SK-N-SH treated with all-trans-retinoic acid at 6 μM for 48 hours (cell line): ENCODE results near the gene MEF2C.
A peak's percentile ranks its signal among the peaks of the same experiment; 100 is the strongest.
"Not testable (repeated sequence)": the region's sequence is repeated elsewhere in the genome, so short reads cannot be mapped to it uniquely, and the experiment has no call there.

Source experiments
- ATAC-seq: fragments of 200-7000 bp; cut with Tn5 transposase; 3 replicates; pipeline ENCODE4 v1.9.1; 2020; ENCODE audit warnings: mild to moderate bottlenecking, moderate library complexity
- ARNTL ChIP-seq: fragments of 450-650 bp; formaldehyde crosslinking; IDR thresholded peaks from 2 replicates; pipeline ENCODE4 v1.5.0; 2020; ENCODE audit warnings: low read depth, mild to moderate bottlenecking, moderate library complexity, borderline replicate concordance
- BACH2 ChIP-seq: fragments of 250-450 bp; sonication (Bioruptor Pico); IDR thresholded peaks from 2 replicates; pipeline ENCODE4 v1.9.0; 2021; ENCODE audit warnings: mild to moderate bottlenecking, borderline replicate concordance
- CSDC2 ChIP-seq: fragments of 250-450 bp; sonication (Bioruptor Pico); IDR thresholded peaks from 2 replicates; pipeline ENCODE4 v1.5.0; 2020; ENCODE audit warnings: mild to moderate bottlenecking, moderate library complexity
- CSRNP3 ChIP-seq: fragments of 250-450 bp; sonication (Bioruptor Pico); IDR thresholded peaks from 2 replicates; pipeline ENCODE4 v1.5.1; 2021; ENCODE audit warnings: mild to moderate bottlenecking, moderate library complexity
- ESRRG ChIP-seq: fragments of 250-450 bp; sonication (Bioruptor Pico); IDR thresholded peaks from 2 replicates; pipeline ENCODE4 v1.6.1; 2021; ENCODE audit warnings: mild to moderate bottlenecking
- ISL1 ChIP-seq: fragments of 250-450 bp; sonication (Bioruptor Pico); IDR thresholded peaks from 2 replicates; pipeline ENCODE4 v2.1.2; 2022; ENCODE audit warnings: mild to moderate bottlenecking, moderate library complexity
- OSR1 ChIP-seq: fragments of 250-450 bp; sonication (Bioruptor Pico); IDR thresholded peaks from 2 replicates; pipeline ENCODE4 v1.8.0; 2022; ENCODE audit warnings: moderate library complexity, mild to moderate bottlenecking, inconsistent platforms
- PATZ1 ChIP-seq: fragments of 250-450 bp; sonication (Bioruptor Pico); IDR thresholded peaks from 2 replicates; pipeline ENCODE4 v1.8.0; 2020; ENCODE audit warnings: mild to moderate bottlenecking, moderate library complexity, borderline replicate concordance
- PPARA ChIP-seq: fragments of 250-450 bp; sonication (Bioruptor Pico); IDR thresholded peaks from 2 replicates; pipeline ENCODE4 v1.5.0; 2020; ENCODE audit warnings: mild to moderate bottlenecking, borderline replicate concordance
- RARB ChIP-seq: fragments of 250-450 bp; sonication (Bioruptor Pico); IDR thresholded peaks from 2 replicates; pipeline ENCODE4 v1.8.0; 2021; ENCODE audit warnings: mild to moderate bottlenecking, moderate library complexity
- SNAI2 ChIP-seq: fragments of 250-450 bp; sonication (Bioruptor Pico); IDR thresholded peaks from 2 replicates; pipeline ENCODE4 v1.5.0; 2020; ENCODE audit warnings: mild to moderate bottlenecking, moderate library complexity
- TCF4 ChIP-seq: fragments of 250-450 bp; sonication (Bioruptor Pico); IDR thresholded peaks from 2 replicates; pipeline ENCODE4 v1.8.0; 2021; ENCODE audit warnings: mild to moderate bottlenecking, moderate library complexity, borderline replicate concordance
- TOX ChIP-seq: fragments of 250-450 bp; sonication (Bioruptor Pico); IDR thresholded peaks from 2 replicates; pipeline ENCODE4 v1.8.0; 2021; ENCODE audit warnings: mild to moderate bottlenecking, moderate library complexity, borderline replicate concordance
- ZC3H10 ChIP-seq: fragments of 250-450 bp; sonication (Bioruptor Pico); IDR thresholded peaks from 2 replicates; pipeline ENCODE4 v1.5.1; 2021; ENCODE audit warnings: mild to moderate bottlenecking, moderate library complexity
- ZFP3 ChIP-seq: fragments of 250-450 bp; sonication (Bioruptor Pico); IDR thresholded peaks from 2 replicates; pipeline ENCODE4 v1.5.0; 2020; ENCODE audit warnings: mild to moderate bottlenecking, moderate library complexity
- ZFP30 ChIP-seq: fragments of 450-650 bp; formaldehyde crosslinking; IDR thresholded peaks from 2 replicates; pipeline ENCODE4 v1.5.0; 2022; ENCODE audit warnings: mild to moderate bottlenecking, moderate library complexity
- ZNF565 ChIP-seq: fragments of 450-650 bp; formaldehyde crosslinking; conservative IDR thresholded peaks from 2 replicates; pipeline ENCODE4 v1.5.0; 2020; ENCODE audit warnings: low read depth, mild to moderate bottlenecking, moderate library complexity
- ZNF8 ChIP-seq: fragments of 450-650 bp; formaldehyde crosslinking; IDR thresholded peaks from 2 replicates; pipeline ENCODE4 v1.5.0; 2020; ENCODE audit warnings: mild to moderate bottlenecking, moderate library complexity
- TF ChIP-seq, protein P1 (sequence below): fragments of 250-450 bp; sonication (Bioruptor Pico); IDR thresholded peaks from 2 replicates; pipeline ENCODE4 v1.5.0; 2020; ENCODE audit warnings: mild to moderate bottlenecking, moderate library complexity
- TF ChIP-seq, protein P2 (sequence below): fragments of 250-450 bp; sonication (Bioruptor Pico); IDR thresholded peaks from 2 replicates; pipeline ENCODE4 v1.5.1; 2020; ENCODE audit warnings: low read depth, mild to moderate bottlenecking, moderate library complexity

The MEF2C gene

DNA sequence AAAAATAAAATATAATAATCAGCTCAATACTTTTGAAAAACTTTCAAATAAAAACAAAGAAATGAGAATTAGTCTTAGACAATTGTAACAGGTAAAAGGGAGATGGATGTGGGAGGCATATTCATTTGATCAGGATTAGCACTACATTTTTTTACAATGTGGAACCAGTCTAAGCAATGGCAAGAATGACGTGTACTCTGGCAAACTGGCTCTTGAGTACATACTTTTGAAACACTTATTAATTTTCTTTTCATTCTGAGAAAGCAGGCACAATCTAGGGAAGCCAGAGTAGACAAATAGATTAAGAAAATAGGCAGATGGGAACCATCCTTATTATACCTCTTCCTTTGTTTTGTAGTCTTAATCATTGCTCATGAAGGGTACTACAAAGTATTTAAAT is 79.7 kb downstream of the MEF2C start:
- TF ChIP-seq OSR1 (CRISPR knock-in tag) (no peak), PPARA (no peak), TCF4 (CRISPR knock-in tag) (no peak)
- TF ChIP-seq, protein P1, sequence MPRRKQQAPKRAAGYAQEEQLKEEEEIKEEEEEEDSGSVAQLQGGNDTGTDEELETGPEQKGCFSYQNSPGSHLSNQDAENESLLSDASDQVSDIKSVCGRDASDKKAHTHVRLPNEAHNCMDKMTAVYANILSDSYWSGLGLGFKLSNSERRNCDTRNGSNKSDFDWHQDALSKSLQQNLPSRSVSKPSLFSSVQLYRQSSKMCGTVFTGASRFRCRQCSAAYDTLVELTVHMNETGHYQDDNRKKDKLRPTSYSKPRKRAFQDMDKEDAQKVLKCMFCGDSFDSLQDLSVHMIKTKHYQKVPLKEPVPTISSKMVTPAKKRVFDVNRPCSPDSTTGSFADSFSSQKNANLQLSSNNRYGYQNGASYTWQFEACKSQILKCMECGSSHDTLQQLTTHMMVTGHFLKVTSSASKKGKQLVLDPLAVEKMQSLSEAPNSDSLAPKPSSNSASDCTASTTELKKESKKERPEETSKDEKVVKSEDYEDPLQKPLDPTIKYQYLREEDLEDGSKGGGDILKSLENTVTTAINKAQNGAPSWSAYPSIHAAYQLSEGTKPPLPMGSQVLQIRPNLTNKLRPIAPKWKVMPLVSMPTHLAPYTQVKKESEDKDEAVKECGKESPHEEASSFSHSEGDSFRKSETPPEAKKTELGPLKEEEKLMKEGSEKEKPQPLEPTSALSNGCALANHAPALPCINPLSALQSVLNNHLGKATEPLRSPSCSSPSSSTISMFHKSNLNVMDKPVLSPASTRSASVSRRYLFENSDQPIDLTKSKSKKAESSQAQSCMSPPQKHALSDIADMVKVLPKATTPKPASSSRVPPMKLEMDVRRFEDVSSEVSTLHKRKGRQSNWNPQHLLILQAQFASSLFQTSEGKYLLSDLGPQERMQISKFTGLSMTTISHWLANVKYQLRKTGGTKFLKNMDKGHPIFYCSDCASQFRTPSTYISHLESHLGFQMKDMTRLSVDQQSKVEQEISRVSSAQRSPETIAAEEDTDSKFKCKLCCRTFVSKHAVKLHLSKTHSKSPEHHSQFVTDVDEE (CRISPR knock-in tag), result no peak
- TF ChIP-seq, protein P2, sequence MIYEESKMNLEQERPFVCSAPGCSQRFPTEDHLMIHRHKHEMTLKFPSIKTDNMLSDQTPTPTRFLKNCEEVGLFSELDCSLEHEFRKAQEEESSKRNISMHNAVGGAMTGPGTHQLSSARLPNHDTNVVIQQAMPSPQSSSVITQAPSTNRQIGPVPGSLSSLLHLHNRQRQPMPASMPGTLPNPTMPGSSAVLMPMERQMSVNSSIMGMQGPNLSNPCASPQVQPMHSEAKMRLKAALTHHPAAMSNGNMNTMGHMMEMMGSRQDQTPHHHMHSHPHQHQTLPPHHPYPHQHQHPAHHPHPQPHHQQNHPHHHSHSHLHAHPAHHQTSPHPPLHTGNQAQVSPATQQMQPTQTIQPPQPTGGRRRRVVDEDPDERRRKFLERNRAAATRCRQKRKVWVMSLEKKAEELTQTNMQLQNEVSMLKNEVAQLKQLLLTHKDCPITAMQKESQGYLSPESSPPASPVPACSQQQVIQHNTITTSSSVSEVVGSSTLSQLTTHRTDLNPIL (CRISPR knock-in tag), result no peak
- ATAC-seq, result no peak

GRCh38 chr5:88799938-88800535 is 82.9 kb downstream of the MEF2C start:
- ATAC-seq, result no peak
- TF ChIP-seq SNAI2 (CRISPR knock-in tag), result no peak
- TF ChIP-seq ZC3H10 (CRISPR knock-in tag), result no peak
- no peak for TF ChIP-seq TCF4 (CRISPR knock-in tag)
- no peak for TF ChIP-seq ZFP30 (CRISPR knock-in tag)
- TF ChIP-seq ZFP3 (CRISPR knock-in tag), result no peak
- no peak for TF ChIP-seq BACH2
- no peak for TF ChIP-seq ARNTL
- TF ChIP-seq PATZ1, result no peak
- TF ChIP-seq TOX (CRISPR knock-in tag), result no peak
- TF ChIP-seq ESRRG (CRISPR knock-in tag), result no peak
- TF ChIP-seq ZNF565 (CRISPR knock-in tag), result no peak

- not testable (repeated sequence) for ATAC-seq
Observed at GRCh38 chr5:88798933-88799332, 84.1 kb downstream of the MEF2C start.

DNA sequence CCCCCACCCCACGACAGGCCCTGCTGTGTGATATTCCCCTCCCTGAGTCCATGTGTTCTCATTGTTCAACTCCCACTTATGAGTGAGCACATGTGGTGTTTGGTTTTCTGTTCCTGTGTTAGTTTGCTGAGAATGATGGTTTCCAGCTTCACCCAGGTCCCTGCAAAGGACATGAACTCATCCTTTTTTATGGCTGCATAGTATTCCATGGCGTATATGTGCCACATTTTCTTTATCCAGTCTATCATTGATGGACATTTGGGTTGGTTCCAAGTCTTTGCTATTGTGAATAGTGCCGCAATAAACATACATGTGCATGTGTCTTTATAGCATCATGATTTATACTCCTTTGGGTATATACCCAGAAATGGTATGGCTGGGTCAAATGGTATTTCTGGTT is 89.2 kb downstream of the MEF2C start:
- TF ChIP-seq ZNF8 (CRISPR knock-in tag), result peak; percentile 62; the same call in 1 of the 2 replicates
- not testable (repeated sequence) for ATAC-seq

- TF ChIP-seq ISL1 (CRISPR knock-in tag), result peak; percentile 15; the same call in 1 of the 2 replicates
- no peak for TF ChIP-seq TOX (CRISPR knock-in tag)
- peak; percentile 56; the same call in 1 of the 3 replicates for ATAC-seq
Observed at GRCh38 chr5:88792144-88792840, 90.7 kb downstream of the MEF2C start.

- no peak for ATAC-seq
- TF ChIP-seq, protein P1 (CRISPR knock-in tag), result no peak
- TF ChIP-seq ZNF565 (CRISPR knock-in tag), result no peak
- TF ChIP-seq ZFP3 (CRISPR knock-in tag), result no peak
- no peak for TF ChIP-seq TCF4 (CRISPR knock-in tag)
- no peak for TF ChIP-seq CSRNP3 (CRISPR knock-in tag)
- TF ChIP-seq BACH2, result no peak
- TF ChIP-seq ZFP30 (CRISPR knock-in tag), result no peak
- no peak for TF ChIP-seq CSDC2
- TF ChIP-seq ESRRG (CRISPR knock-in tag), result no peak
- TF ChIP-seq ZC3H10 (CRISPR knock-in tag), result no peak
- no peak for TF ChIP-seq OSR1 (CRISPR knock-in tag)
- TF ChIP-seq RARB, result no peak
- no peak for TF ChIP-seq SNAI2 (CRISPR knock-in tag)
Observed at GRCh38 chr5:88787856-88788255, 95.1 kb downstream of the MEF2C start.
